H1 (cell line): ENCODE data around the gene SLIT3. TPM values are rescaled to one million over a fixed set of nuclear protein-coding genes. Genes with fewer than 3 reads are reported as not detected.

Experiments
- CTCF ChIA-PET: fragments of 300-600 bp; sonication (Branson Sonifier 250); formaldehyde crosslinking; loops from one replicate; lab custom pipeline; 2021; ENCODE audit not compliant: partially characterized antibody; lab: Charles Lee
- POLR2A ChIA-PET: fragments of 300-600 bp; sonication (Branson Sonifier 250); formaldehyde crosslinking; loops from one replicate; lab custom pipeline; 2021; ENCODE audit warnings: inconsistent platforms; ENCODE audit not compliant: partially characterized antibody; lab: Charles Lee
- DNase-seq, 2 experiments: peaks; one replicate each; pipeline versions ENCODE4 v3.0.0 to v3.0.0-alpha.2; 2010 to 2022; ENCODE audit warnings: low spot score in 2 of 2, low read depth in 1 of 2, mixed read lengths in 1 of 2
- FAIRE-seq: peaks from 2 replicates; lab custom pipeline; 2011; peaks lifted over from hg19 to GRCh38; lab: Jason Lieb, UNC
- H2AFZ ChIP-seq: 2 replicates; pipeline ENCODE4 v1.8.1; 2012; ENCODE audit warnings: low read length, inconsistent platforms
- H2AK5ac ChIP-seq: 2 replicates; pipeline ENCODE4 v1.6.1; 2013; ENCODE audit warnings: low read depth, low read length
- H2BK120ac ChIP-seq: replicated peaks from 2 replicates; pipeline ENCODE3; 2013; ENCODE audit warnings: low read depth, low read length, inconsistent platforms
- H2BK12ac ChIP-seq: 2 replicates; pipeline ENCODE4 v1.6.1; 2013; ENCODE audit warnings: low read depth, low read length
- H2BK15ac ChIP-seq: 2 replicates; pipeline ENCODE4 v1.6.1; 2013; ENCODE audit warnings: low read length
- H2BK20ac ChIP-seq: 2 replicates; pipeline ENCODE4 v1.6.1; 2013; ENCODE audit warnings: low read length
- H2BK5ac ChIP-seq: 2 replicates; pipeline ENCODE4 v1.6.1; 2013; ENCODE audit warnings: low read depth, low read length
- H3K14ac ChIP-seq: 2 replicates; pipeline ENCODE4 v1.6.1; 2013; ENCODE audit warnings: inconsistent platforms; ENCODE audit not compliant: insufficient read length
- H3K18ac ChIP-seq: 2 replicates; pipeline ENCODE4 v1.6.1; 2013; ENCODE audit warnings: low read length; ENCODE audit errors: extremely low read depth
- H3K23ac ChIP-seq: 2 replicates; pipeline ENCODE4 v1.6.1; 2013; ENCODE audit warnings: inconsistent platforms; ENCODE audit not compliant: insufficient read length
- H3K23me2 ChIP-seq: 2 replicates; pipeline ENCODE4 v1.6.1; 2013; ENCODE audit warnings: low read depth, low read length
- H3K27ac ChIP-seq: 2 replicates; pipeline ENCODE4 v1.6.1; 2011; ENCODE audit warnings: low read depth, low read length, inconsistent platforms
- H3K27me3 ChIP-seq, 4 experiments: replicated peaks in 1 of 4; 1 replicate in 1 of 4; 2 replicates in 3 of 4; pipeline versions ENCODE4 v1.6.1 to v1.8.1; 2011 to 2013; ENCODE audit warnings: low read length in 3 of 4, mild to moderate bottlenecking in 3 of 4, inconsistent platforms in 2 of 4, mixed read lengths in 2 of 4, moderate library complexity in 1 of 4; ENCODE audit not compliant: control insufficient read depth in 3 of 4, insufficient read depth in 3 of 4; ENCODE audit errors: extremely low read depth in 1 of 4
- H3K36me3 ChIP-seq, 4 experiments: 2 replicates each; pipeline versions ENCODE4 v1.6.1 to v1.8.1; 2011 to 2013; ENCODE audit warnings: mild to moderate bottlenecking in 4 of 4, low read length in 3 of 4, moderate library complexity in 2 of 4, control low read depth in 1 of 4, inconsistent platforms in 1 of 4; ENCODE audit not compliant: insufficient read depth in 4 of 4, control insufficient read depth in 2 of 4
- H3K4ac ChIP-seq: replicated peaks from 2 replicates; pipeline ENCODE3; 2013; ENCODE audit warnings: low read length, low read depth, mixed read lengths, inconsistent platforms; ENCODE audit not compliant: insufficient read length
- H3K4me1 ChIP-seq, 4 experiments: replicated peaks in 1 of 4; 1 replicate in 1 of 4; 2 replicates in 3 of 4; pipeline versions ENCODE4 v1.6.1 to v1.8.1; 2011 to 2013; ENCODE audit warnings: low read length in 3 of 4, inconsistent platforms in 2 of 4, mixed read lengths in 1 of 4; ENCODE audit not compliant: insufficient read depth in 4 of 4, control insufficient read depth in 3 of 4
- H3K4me2 ChIP-seq, 2 experiments: 2 replicates each; pipeline versions ENCODE4 v1.6.1 to v1.8.1; 2011 to 2013; ENCODE audit warnings: low read depth in 2 of 2, low read length in 2 of 2, control low read depth in 1 of 2, inconsistent platforms in 1 of 2, mild to moderate bottlenecking in 1 of 2; ENCODE audit not compliant: insufficient read depth in 1 of 2
- H3K4me3 ChIP-seq, 4 experiments: fragments of 200-600, 300-600 bp in 1 of 4; sonication (generic), shearing (Covaris generic), sonication (Bioruptor Twin) in 1 of 4; 2 replicates each; pipeline versions ENCODE4 v1.5.1 to v1.8.1; 2011 to 2016; ENCODE audit warnings: low read length in 4 of 4, low read depth in 3 of 4, control low read depth in 2 of 4, inconsistent platforms in 2 of 4, mild to moderate bottlenecking in 2 of 4, mixed read lengths in 1 of 4, moderate library complexity in 1 of 4; ENCODE audit not compliant: insufficient read depth in 2 of 4; ENCODE audit errors: extremely low read depth in 1 of 4
- H3K56ac ChIP-seq: replicated peaks from 2 replicates; pipeline ENCODE3; 2013; ENCODE audit warnings: low read depth, mild to moderate bottlenecking, mixed read lengths, low read length, inconsistent platforms; ENCODE audit not compliant: insufficient read length
- H3K79me1 ChIP-seq: 2 replicates; pipeline ENCODE4 v1.6.1; 2013; ENCODE audit warnings: low read depth, low read length, control low read depth
- H3K79me2 ChIP-seq, 2 experiments: 2 replicates each; pipeline versions ENCODE4 v1.6.1 to v1.8.1; 2012 to 2013; ENCODE audit warnings: low read length in 2 of 2, mild to moderate bottlenecking in 2 of 2, inconsistent platforms in 1 of 2; ENCODE audit not compliant: insufficient read depth in 2 of 2, control insufficient read depth in 1 of 2
- H3K9ac ChIP-seq, 4 experiments: replicated peaks in 1 of 4; 1 replicate in 1 of 4; 2 replicates in 3 of 4; pipeline versions ENCODE4 v1.6.1 to v1.8.1; 2011 to 2013; ENCODE audit warnings: low read depth in 3 of 4, low read length in 3 of 4, control low read depth in 2 of 4, mild to moderate bottlenecking in 2 of 4, moderate library complexity in 2 of 4, inconsistent platforms in 1 of 4; ENCODE audit errors: extremely low read depth in 1 of 4
- H3K9me3 ChIP-seq, 2 experiments: 2 replicates each; pipeline versions ENCODE4 v1.6.1 to v1.8.1; 2012 to 2013; ENCODE audit warnings: mild to moderate bottlenecking in 2 of 2, moderate library complexity in 2 of 2, control low read depth in 1 of 2, inconsistent platforms in 1 of 2, low read depth in 1 of 2, low read length in 1 of 2, mixed read lengths in 1 of 2; ENCODE audit not compliant: insufficient read depth in 2 of 2
- H4K20me1 ChIP-seq, 2 experiments: replicated peaks in 1 of 2; 2 replicates each; pipeline versions ENCODE3 to v1.8.1; 2011 to 2013; ENCODE audit warnings: inconsistent platforms in 2 of 2, low read length in 2 of 2, mild to moderate bottlenecking in 1 of 2; ENCODE audit not compliant: insufficient read depth in 2 of 2, control insufficient read depth in 1 of 2
- H4K5ac ChIP-seq: 2 replicates; pipeline ENCODE4 v1.6.1; 2013; ENCODE audit warnings: low read length, low read depth, mixed read lengths, inconsistent platforms; ENCODE audit not compliant: insufficient read length
- H4K8ac ChIP-seq: 2 replicates; pipeline ENCODE4 v1.8.0; 2013; ENCODE audit warnings: mild to moderate bottlenecking, moderate library complexity, low read length, inconsistent platforms; ENCODE audit not compliant: insufficient read depth; ENCODE audit errors: extremely low read depth
- H4K91ac ChIP-seq: replicated peaks from 2 replicates; pipeline ENCODE3; 2013; ENCODE audit warnings: low read length, mixed read lengths, inconsistent platforms; ENCODE audit not compliant: insufficient read length
- ASH2L ChIP-seq: fragments of 200-600, 300-600 bp; sonication (generic); IDR thresholded peaks from one replicate; pipeline ENCODE4 v1.7.1; 2017; ENCODE audit warnings: low read length
- BACH1 ChIP-seq: IDR thresholded peaks from 2 replicates; pipeline ENCODE4 v1.6.1; 2012; ENCODE audit warnings: low read length, improper control_type of control experiment
- BRCA1 ChIP-seq: IDR thresholded peaks from 2 replicates; pipeline ENCODE4 v1.6.1; 2012; ENCODE audit warnings: low read depth, low read length, improper control_type of control experiment
- CHD2 ChIP-seq: IDR thresholded peaks from 2 replicates; pipeline ENCODE4 v1.6.1; 2012; ENCODE audit warnings: low read length, improper control_type of control experiment
- FOSL1 ChIP-seq: IDR thresholded peaks from 2 replicates; pipeline ENCODE4 v1.6.1; 2011; ENCODE audit warnings: mild to moderate bottlenecking, low read depth, low read length, moderate library complexity; ENCODE audit not compliant: insufficient read depth
- HDAC6 ChIP-seq: IDR thresholded peaks from one replicate; pipeline ENCODE4 v1.7.1; 2012; ENCODE audit warnings: low read depth, mild to moderate bottlenecking, inconsistent platforms, low read length, moderate library complexity
- JUND ChIP-seq: IDR thresholded peaks from 2 replicates; pipeline ENCODE4 v1.6.1; 2011; ENCODE audit warnings: mild to moderate bottlenecking, improper control_type of control experiment, low read length
- NRF1 ChIP-seq: IDR thresholded peaks from 2 replicates; pipeline ENCODE4 v1.6.1; 2011; ENCODE audit warnings: mild to moderate bottlenecking, low read depth, low read length, improper control_type of control experiment
- RFX5 ChIP-seq: IDR thresholded peaks from 2 replicates; pipeline ENCODE4 v1.6.1; 2011; ENCODE audit warnings: low read depth, low read length, improper control_type of control experiment, borderline replicate concordance
- RXRA ChIP-seq: IDR thresholded peaks from 2 replicates; pipeline ENCODE4 v1.6.1; 2011; ENCODE audit warnings: low read depth, mild to moderate bottlenecking, low read length, moderate library complexity; ENCODE audit not compliant: insufficient read depth
- SP1 ChIP-seq: IDR thresholded peaks from 2 replicates; pipeline ENCODE4 v1.6.1; 2011; ENCODE audit warnings: low read depth, low read length
- SRF ChIP-seq: IDR thresholded peaks from 2 replicates; pipeline ENCODE4 v1.6.1; 2011; ENCODE audit warnings: mild to moderate bottlenecking, low read depth, low read length, moderate library complexity
- TAF1 ChIP-seq: IDR thresholded peaks from 2 replicates; pipeline ENCODE4 v1.6.1; 2011; ENCODE audit warnings: mild to moderate bottlenecking, low read depth, low read length
- TEAD4 ChIP-seq: IDR thresholded peaks from 2 replicates; pipeline ENCODE4 v1.6.1; 2012; ENCODE audit warnings: low read depth, low read length, inconsistent platforms, mixed read lengths
- YY1 ChIP-seq: IDR thresholded peaks from 2 replicates; pipeline ENCODE4 v1.6.1; 2011; ENCODE audit warnings: low read depth, mild to moderate bottlenecking, low read length
- WGBS, 2 experiments: shearing (Covaris generic) in 1 of 2; methylation state at CpG; one replicate each; pipeline versions ENCODE4 v1.1.6 to v1.1.7; 2013 to 2015; ENCODE audit warnings: low lambda C conversion rate in 2 of 2, mixed read lengths in 2 of 2, inconsistent platforms in 1 of 2, low coverage in 1 of 2, missing lambda C conversion rate in 1 of 2; ENCODE audit not compliant: insufficient replicate concordance in 2 of 2, insufficient coverage in 1 of 2, insufficient read length in 1 of 2; ENCODE audit errors: extremely low coverage in 1 of 2, missing lambda C conversion rate in 1 of 2; 5-methylcytosine and 5-hydroxymethylcytosine counted together
- polyA plus RNA-seq, 7 experiments: library from polyadenylated mRNA; depleted of rRNA in 3 of 7; stranded (reverse) in 5 of 7; unstranded in 2 of 7; fragments of >200 nt in 5 of 7; fragments of 200-250 nt in 2 of 7; gene quantifications; 1 replicate in 5 of 7; 2 replicates in 1 of 7; 4 replicates in 1 of 7; pipeline versions ENCODE4 v1.2.1 to v1.2.3, GENCODE V29; 2011 to 2013; ENCODE audit warnings: missing spikeins in 2 of 7, mixed read lengths in 2 of 7
- total RNA-seq: library from RNA; stranded (reverse); fragmentation: NEBNext Ultra II Directional; extraction: Animal tissue kit (Norgen Biotek cat#: 25700); gene quantifications from 2 replicates; pipeline ENCODE4 v1.2.1, GENCODE V29; 2021

The SLIT3 gene
- total and polyA plus RNA-seq, 2 of the 8 experiments (the other 6 are each of a cell fraction or from before 2014, with no cell fraction given): 1.1 to 1.2 TPM

- H3K23me2 ChIP-seq: no peaks in the 10 kb centered on the region
- H3K9me3 ChIP-seq: no peaks in the 10 kb centered on the region
- no peak overlapping the region for H2AK5ac ChIP-seq
- H3K4me1 ChIP-seq: no peaks in the 10 kb centered on the region
- no peaks in the 10 kb centered on the region for H3K27me3 ChIP-seq
- H3K4me3 ChIP-seq: no peak overlapping the region
- H4K91ac ChIP-seq: no peak overlapping the region
- no peaks in the 10 kb centered on the region for H3K79me2 ChIP-seq
- H3K36me3 ChIP-seq: no peaks in the 10 kb centered on the region
- CTCF ChIA-PET: interaction anchor here (0.9 kb wide), 1 partner anchor 256 kb away, joined by 4 read pairs; no protein-coding TSS in a partner anchor
- TF ChIP-seq JUND (no peak), CHD2 (no peak), RFX5 (no peak), FOSL1 (no peak), SP1 (no peak), ASH2L (no peak), BACH1 (no peak), YY1 (no peak), NRF1 (no peak), SRF (no peak), HDAC6 (no peak), TAF1 (no peak), RXRA (no peak), BRCA1 (no peak), TEAD4 (no peak)
- no peak overlapping the region for H3K23ac ChIP-seq
- POLR2A ChIA-PET: no interaction called here
- no peak overlapping the region for H3K56ac ChIP-seq
- no peak overlapping the region for H2BK20ac ChIP-seq
- no peak overlapping the region for H3K18ac ChIP-seq
- no peak for FAIRE-seq
- 87% methylated on average over 7 of the region's 10 CpGs; no CpG with 5 or more reads in 1 of the 2 experiments for WGBS, 2 experiments
- H3K27ac ChIP-seq: no peak overlapping the region
- no peak overlapping the region for H2BK12ac ChIP-seq
- no peak overlapping the region for H4K8ac ChIP-seq
- H4K5ac ChIP-seq: no peak overlapping the region
- no peaks in the 10 kb centered on the region for H4K20me1 ChIP-seq
- H2BK5ac ChIP-seq: no peak overlapping the region
- no peak overlapping the region for H3K9ac ChIP-seq
- no peak overlapping the region for H2BK15ac ChIP-seq
- no peaks in the 10 kb centered on the region for H3K79me1 ChIP-seq
- H3K4me2 ChIP-seq: no peak overlapping the region
- no peak overlapping the region for H2AFZ ChIP-seq
- H2BK120ac ChIP-seq: no peak overlapping the region
- no peak overlapping the region for H3K14ac ChIP-seq
- no peak for DNase-seq
- H3K4ac ChIP-seq: no peak overlapping the region
Observed at GRCh38 chr5:169243651-169244422, 57.1 kb downstream of the SLIT3 start.
